ENCODE measurements around the gene LHB. TPM values are rescaled to one million over a fixed set of nuclear protein-coding genes. Genes with fewer than 3 reads are reported as not detected.
"Not testable (repeated sequence)": the region's sequence is repeated elsewhere in the genome, so short reads cannot be mapped to it uniquely, and the experiment has no call there.

LHB gene
- total RNA-seq, 2 experiments from 2014 or later = not detected

DNA sequence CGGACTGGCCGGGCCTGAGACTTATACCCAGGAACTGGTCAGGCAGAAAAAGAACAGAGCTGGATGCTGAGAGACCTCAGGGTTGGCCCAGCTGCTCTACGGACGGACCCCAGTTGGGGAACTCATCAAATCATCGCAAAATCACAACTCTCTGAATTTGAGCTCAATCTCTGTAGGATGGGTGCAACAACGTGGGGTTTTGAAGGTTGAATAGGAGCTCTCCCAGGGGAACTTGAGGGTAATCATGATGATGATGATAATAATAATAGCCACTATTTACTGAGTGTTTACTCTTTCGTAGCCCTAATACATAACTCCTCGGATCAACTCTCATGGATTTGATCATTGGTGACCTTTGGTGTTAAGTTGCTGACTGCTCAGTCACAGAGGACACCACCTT, 13.4 kb upstream of the LHB start:
- intact Hi-C loops (cut with micrococcal nuclease); H3K27me3 Mint-ChIP-seq (ENCODE audit: low read depth); H3K36me3 Mint-ChIP-seq (ENCODE audit: low read depth); H3K4me3 Mint-ChIP-seq; H3K9me3 Mint-ChIP-seq; H3K4me1 Mint-ChIP-seq (ENCODE audit: low read depth); CTCF ChIA-PET; H3K27ac Mint-ChIP-seq; DNase-seq: not testable (repeated sequence)

DNA sequence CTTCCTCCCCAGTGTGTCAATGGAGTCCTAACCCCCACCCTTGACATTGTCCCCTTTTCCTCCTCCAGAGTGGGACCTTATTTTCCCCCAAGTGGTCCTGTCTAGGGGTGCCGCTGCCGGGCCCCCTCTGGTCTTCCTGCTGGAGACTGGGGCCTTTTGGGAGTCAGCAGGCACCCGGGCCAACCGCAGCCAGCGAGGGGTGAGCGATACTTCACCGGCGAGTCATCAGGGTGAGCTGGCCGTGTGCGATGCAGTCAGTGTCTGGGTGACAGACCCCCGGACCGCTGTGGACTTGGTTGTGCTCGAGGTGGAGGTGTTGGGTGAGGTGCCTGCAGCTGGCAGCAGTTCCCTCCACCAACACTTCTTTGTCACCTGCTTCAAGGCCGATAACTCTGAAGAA, 12.9 kb upstream of the LHB start:
- DNase-seq; H3K27ac Mint-ChIP-seq; intact Hi-C loops (cut with micrococcal nuclease); H3K9me3 Mint-ChIP-seq; H3K36me3 Mint-ChIP-seq (ENCODE audit: low read depth); CTCF ChIA-PET; H3K27me3 Mint-ChIP-seq (ENCODE audit: low read depth); H3K4me3 Mint-ChIP-seq; H3K4me1 Mint-ChIP-seq (ENCODE audit: low read depth): not testable (repeated sequence)

DNA sequence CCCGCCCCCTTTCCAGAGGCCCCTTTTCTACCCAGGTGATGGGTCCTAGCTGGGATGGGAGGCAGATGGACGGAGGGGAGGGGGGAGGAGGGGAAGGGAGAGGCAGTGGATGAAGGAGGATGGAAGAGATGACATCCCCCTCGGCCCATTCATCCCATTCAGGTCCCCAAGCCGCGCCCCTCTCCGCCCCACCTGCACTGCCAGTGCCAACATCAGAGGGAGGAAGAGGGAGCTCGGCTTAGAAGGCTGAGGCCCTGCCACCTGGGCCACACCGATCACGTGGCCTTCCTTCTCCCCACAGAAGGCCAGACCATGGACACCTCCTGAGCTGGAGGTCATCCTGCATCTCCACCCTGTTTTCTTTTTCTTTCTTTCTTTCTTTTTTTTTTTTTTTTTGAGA, 11.8 kb upstream of the LHB start:
- H3K9me3 Mint-ChIP-seq; H3K4me1 Mint-ChIP-seq (ENCODE audit: low read depth); H3K27me3 Mint-ChIP-seq (ENCODE audit: low read depth); H3K27ac Mint-ChIP-seq; DNase-seq; CTCF ChIA-PET; H3K4me3 Mint-ChIP-seq; intact Hi-C loops (cut with micrococcal nuclease); H3K36me3 Mint-ChIP-seq (ENCODE audit: low read depth): not testable (repeated sequence)

DNA sequence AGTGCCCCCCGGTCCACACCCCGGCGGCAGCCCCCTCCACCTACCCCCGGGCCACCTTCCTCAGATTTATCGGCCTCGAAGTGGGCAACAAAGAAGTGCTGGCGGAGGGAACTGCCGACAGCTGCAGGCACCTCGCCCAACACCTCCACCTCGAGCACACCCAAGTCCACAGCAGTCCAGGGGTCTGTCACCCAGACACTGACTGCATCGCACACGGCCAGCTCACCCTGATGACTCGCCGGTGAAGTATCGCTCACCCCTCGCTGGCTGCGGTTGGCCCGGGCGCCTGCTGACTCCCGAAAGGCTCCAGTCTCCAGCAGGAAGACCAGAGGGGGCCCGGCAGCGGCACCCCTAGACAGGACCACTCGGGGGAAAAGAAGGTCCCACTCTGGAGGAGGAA, 8.7 kb upstream of the LHB start:
- H3K4me1 Mint-ChIP-seq (ENCODE audit: low read depth); intact Hi-C loops (cut with micrococcal nuclease); H3K27ac Mint-ChIP-seq; H3K27me3 Mint-ChIP-seq (ENCODE audit: low read depth); H3K9me3 Mint-ChIP-seq; H3K36me3 Mint-ChIP-seq (ENCODE audit: low read depth); H3K4me3 Mint-ChIP-seq; DNase-seq; CTCF ChIA-PET: not testable (repeated sequence)

DNA sequence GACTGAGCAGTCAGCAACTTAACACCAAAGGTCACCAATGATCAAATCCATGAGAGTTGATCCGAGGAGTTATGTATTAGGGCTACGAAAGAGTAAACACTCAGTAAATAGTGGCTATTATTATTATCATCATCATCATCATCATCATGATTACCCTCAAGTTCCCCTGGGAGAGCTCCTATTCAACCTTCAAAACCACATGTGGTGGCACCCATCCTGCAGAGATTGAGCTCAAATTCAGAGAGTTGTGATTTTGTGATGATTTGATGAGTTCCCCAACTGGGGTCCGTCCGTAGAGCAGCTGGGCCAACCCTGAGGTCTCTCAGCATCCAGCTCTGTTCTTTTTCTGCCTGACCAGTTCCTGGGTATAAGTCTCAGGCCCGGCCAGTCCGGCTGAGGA, 8.2 kb upstream of the LHB start:
- intact Hi-C loops (cut with micrococcal nuclease) = not testable (repeated sequence)

DNA sequence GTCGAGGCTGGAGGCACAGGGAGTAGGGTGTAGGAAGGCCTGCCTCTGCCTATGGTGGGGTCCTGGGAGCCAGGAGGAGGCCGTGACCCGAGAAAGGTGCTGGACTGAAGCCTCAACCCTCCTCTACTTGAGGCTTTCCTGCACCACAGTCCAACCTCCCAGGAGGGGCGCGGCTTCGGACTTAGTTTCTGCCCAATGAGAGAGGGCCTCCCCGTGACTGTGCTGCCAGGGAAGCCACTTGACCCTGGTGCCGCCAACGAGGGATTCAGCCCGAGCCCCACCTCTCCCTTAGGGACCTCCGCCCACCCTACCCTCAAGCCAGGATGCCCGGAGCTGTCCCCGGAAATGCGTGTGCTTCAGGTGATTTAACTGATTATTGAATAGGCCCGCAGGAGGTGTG, 7.3 kb upstream of the LHB start, which contains the start of gene CGB3:
TSS of gene CGB3 (minus strand) at position 101 of the 400 bp plus-strand sequence. CDS start 362 bp downstream, outside the sequence.
- H3K36me3 Mint-ChIP-seq (ENCODE audit: low read depth); H3K27ac Mint-ChIP-seq; DNase-seq; intact Hi-C loops (cut with micrococcal nuclease); H3K9me3 Mint-ChIP-seq; H3K27me3 Mint-ChIP-seq (ENCODE audit: low read depth); H3K4me3 Mint-ChIP-seq; CTCF ChIA-PET: not testable (repeated sequence)
- H3K4me1 Mint-ChIP-seq (ENCODE audit: low read depth) = peaks cover 11% of the 10 kb centered on the region

More for the DNA sequence above, 8.2 kb upstream of the LHB start:
- H3K4me3 Mint-ChIP-seq; H3K27me3 Mint-ChIP-seq (ENCODE audit: low read depth); H3K9me3 Mint-ChIP-seq; H3K36me3 Mint-ChIP-seq (ENCODE audit: low read depth); H3K4me1 Mint-ChIP-seq (ENCODE audit: low read depth); DNase-seq; CTCF ChIA-PET; H3K27ac Mint-ChIP-seq: not testable (repeated sequence)

DNA sequence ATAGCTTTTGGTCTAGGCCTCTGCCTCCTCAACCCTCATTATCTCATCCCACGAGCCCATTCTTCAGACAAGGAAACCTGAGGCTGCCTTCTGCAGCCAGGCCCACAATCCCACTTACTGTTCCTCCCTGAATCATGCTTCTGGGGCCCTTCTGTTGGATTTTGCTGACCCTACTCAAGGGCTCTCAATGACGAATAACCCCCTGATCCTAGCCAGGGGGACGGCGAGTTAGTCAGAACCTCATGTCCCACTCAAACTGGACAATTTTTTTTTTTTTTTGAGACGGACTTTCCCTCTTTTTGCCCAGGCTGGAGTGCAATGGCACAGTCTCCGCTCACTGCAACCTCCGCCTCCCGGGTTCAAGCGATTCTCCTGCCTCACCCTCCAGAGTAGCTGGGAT, 5.2 kb upstream of the LHB start:
- CTCF ChIA-PET = interaction anchor here (0.6 to 0.7 kb wide), 3 partner anchors 22 to 91 kb away, joined by 3 to 4 read pairs (median 4); no protein-coding TSS in a partner anchor
- H3K27me3 Mint-ChIP-seq (ENCODE audit: low read depth) = peaks cover 8% of the 10 kb centered on the region
- H3K27ac Mint-ChIP-seq = no peak overlapping the region
- peaks cover 25% of the 10 kb centered on the region for H3K4me1 Mint-ChIP-seq (ENCODE audit: low read depth)
- no peaks in the 10 kb centered on the region for H3K36me3 Mint-ChIP-seq (ENCODE audit: low read depth)
- DNase-seq = no peak
- no peak overlapping the region for H3K4me3 Mint-ChIP-seq
- intact Hi-C loops (cut with micrococcal nuclease) = no loop called here
- no peaks in the 10 kb centered on the region for H3K9me3 Mint-ChIP-seq

DNA sequence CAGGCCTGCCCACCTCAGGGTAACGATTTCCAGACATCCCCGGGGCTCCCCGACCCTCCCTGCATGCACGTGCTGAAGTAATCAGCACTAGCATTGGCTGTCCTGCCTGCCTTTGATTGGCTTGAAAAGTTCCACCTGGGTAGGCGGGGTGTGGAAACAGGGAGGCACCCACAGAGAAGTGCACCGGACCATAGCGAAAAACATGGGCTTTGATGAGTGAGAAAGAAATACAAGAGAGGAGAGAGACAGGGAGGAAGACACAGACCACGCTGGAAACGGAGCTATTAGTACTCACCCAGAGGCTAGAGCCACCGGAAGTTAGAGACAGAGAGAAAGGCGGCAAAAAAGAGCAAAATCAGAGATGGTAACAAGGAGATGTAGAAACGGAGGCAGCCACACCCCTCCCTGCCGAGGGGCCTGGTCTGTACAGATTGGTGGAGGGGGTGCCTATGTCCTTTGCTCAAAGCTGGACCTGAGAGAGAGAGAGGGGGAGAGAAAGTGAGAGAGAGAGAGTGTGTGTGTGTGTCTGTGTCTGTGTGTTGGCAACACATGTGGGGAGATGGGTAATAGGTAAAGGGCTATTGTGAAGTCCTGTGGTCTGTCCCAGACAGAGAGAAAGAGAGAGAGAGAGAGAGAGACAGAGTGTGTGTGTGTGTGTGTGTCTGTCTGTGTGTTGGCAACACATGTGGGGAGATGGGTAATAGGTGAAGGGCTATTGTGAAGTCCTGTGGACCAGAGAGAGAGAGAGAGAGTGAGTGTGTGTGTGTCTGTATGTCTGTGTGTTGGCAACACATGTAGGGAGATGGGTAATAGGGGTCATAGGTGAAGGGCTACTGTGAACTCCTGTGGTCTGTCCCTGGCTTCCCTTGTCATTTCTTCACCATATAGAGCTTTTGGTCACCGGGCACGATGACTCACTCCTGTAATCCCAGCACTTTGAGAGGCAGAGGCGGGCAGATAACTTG, 4.3 kb upstream of the LHB start:
- Mint-ChIP-seq H3K27me3 (ENCODE audit: low read depth) (peaks cover 8% of the 10 kb centered on the region), H3K36me3 (ENCODE audit: low read depth) (no peaks in the 10 kb centered on the region), H3K9me3 (no peaks in the 10 kb centered on the region), H3K4me1 (ENCODE audit: low read depth) (peaks cover 27% of the 10 kb centered on the region), H3K27ac (no peak overlapping the region), H3K4me3 (no peak overlapping the region)
- no peak for DNase-seq
- intact Hi-C loops (cut with micrococcal nuclease) = no loop called here
- CTCF ChIA-PET = interaction anchor here (0.6 to 4.8 kb wide), 2 partner anchors 28 to 92 kb away, joined by 4 to 22 read pairs; partner anchors contain the start of genes GYS1 and RUVBL2

DNA sequence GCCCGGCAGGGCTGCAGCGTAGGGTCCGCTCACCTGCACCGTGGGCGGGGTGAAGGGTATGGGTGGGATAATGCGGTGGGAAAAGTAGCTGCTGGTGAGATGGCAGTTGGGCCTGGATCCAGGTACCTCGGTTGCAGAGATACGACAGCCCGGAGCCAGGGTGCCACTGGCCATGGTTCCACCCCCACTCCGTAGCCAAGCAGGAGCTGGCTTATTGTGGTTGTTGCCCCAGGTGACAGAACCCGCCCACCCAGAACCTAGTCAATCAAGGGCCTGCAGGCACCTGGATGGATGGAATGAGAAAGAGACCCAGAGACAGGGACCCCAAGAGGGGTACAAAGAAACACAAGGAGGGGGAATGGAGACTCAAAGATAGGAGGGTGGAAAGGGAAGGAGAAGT, 3.5 kb upstream of the LHB start:
- peaks cover 8% of the 10 kb centered on the region for H3K27me3 Mint-ChIP-seq (ENCODE audit: low read depth)
- intact Hi-C loops (cut with micrococcal nuclease) = no loop called here
- H3K4me1 Mint-ChIP-seq (ENCODE audit: low read depth) = peaks cover 27% of the 10 kb centered on the region
- H3K4me3 Mint-ChIP-seq = no peak overlapping the region
- H3K36me3 Mint-ChIP-seq (ENCODE audit: low read depth) = peaks cover 3% of the 10 kb centered on the region
- H3K27ac Mint-ChIP-seq = no peak overlapping the region
- H3K9me3 Mint-ChIP-seq = no peaks in the 10 kb centered on the region
- no peak for DNase-seq
- CTCF ChIA-PET = interaction anchor here (1.4 to 4.8 kb wide), 2 partner anchors 14 to 27 kb away, joined by 4 to 22 read pairs; partner anchors contain the start of genes GYS1 and RUVBL2

DNA sequence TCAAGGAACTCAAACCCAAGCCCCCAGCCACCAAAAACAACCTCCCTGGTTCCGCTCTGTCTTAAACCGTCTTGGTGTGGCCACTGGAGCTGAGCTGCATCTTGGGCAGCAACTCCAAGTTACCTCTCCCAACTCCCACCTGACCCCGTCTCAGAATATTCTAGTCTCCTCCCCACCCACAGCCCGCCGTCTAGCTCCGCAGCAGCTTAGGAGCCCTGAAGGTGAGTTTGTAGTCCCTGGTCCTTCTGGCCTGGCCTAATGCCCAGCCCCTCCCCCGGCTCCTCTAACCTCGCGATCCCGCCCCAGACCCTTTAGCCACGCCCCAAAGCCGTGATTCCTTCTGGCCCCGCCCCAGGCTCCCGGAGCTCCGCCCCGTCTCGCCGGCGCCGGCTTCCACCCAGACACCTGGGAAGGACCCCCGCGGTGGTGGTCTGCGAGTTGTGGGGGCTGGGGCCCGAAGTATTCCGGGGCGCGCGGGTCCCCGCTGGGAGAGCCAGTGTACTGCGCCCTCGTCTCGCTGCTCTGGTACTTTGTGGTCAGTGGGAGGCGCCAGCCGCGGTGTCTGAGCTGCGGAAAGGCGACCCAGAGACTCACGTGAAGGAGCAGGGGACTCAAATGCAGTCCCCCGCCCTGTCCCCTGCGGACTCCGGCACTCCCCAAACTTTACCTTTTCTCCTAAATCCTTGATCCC, 2.5 kb upstream of the LHB start:
- Mint-ChIP-seq H3K27ac (no peak overlapping the region), H3K9me3 (no peaks in the 10 kb centered on the region), H3K4me1 (ENCODE audit: low read depth) (peaks cover 27% of the 10 kb centered on the region), H3K4me3 (peak overlapping the region; percentile 74), H3K36me3 (ENCODE audit: low read depth) (peaks cover 3% of the 10 kb centered on the region), H3K27me3 (ENCODE audit: low read depth) (peaks cover 8% of the 10 kb centered on the region)
- intact Hi-C loops (cut with micrococcal nuclease) = loop anchor here (2.0 kb wide), 1 partner anchor 27 kb away; the partner anchor contains the start of genes GYS1 and RUVBL2
- peak; percentile 68 for DNase-seq
- CTCF ChIA-PET = interaction anchor here (0.8 to 4.8 kb wide), 4 partner anchors 15 to 26 kb away, joined by 3 to 22 read pairs (median 6); partner anchors contain the start of genes GYS1 and RUVBL2

DNA sequence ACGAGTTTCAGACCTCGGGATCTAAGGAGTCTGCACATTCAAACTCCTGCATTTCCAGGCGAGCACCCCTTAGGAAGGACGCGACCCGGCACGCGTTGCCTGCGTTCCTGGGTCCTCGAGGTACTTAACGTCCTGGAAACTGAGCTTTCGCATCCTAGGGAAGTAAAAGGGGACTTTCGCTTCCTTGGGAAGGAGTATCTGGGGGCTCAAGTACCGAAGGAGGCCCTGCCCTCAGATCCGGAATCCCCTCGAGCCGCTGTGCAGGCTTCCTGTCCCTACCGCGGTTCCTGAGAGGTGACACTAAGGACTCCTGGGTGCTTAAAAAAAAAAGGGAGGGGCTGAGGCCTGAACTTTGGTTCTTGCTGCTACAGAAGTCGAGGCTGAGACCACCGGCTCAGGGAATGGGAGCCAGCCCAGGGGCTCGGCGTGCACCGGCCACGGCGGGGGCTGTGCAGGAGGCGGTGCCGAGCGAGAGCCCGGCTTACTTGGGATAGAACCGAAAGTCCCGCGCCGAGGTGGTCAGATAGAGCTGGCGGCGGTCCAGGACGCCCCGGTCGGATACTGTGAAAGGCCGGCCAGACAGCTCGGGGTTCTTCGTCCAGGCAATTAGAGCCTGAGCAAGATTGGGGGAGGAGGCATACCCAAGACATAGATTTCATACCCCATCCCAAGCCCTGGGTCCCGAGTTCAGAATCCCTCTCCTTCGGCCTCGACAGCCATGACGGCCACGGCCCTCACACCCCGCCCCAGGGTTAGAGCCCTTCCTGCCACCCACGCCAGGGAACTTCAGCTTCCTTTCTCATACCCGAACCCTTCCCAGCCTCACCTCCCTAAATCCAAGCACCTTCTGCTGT, 1.7 kb upstream of the LHB start:
- CTCF ChIA-PET = interaction anchor here (0.6 to 4.8 kb wide), 6 partner anchors 13 to 204 kb away, joined by 3 to 22 read pairs (median 3); partner anchors contain the start of genes CGB2, GYS1 and RUVBL2
- Mint-ChIP-seq H3K4me1 (ENCODE audit: low read depth) (peaks cover 27% of the 10 kb centered on the region), H3K4me3 (peak overlapping the region; percentile 74)
- H3K27me3 Mint-ChIP-seq (ENCODE audit: low read depth); H3K27ac Mint-ChIP-seq; H3K9me3 Mint-ChIP-seq; H3K36me3 Mint-ChIP-seq (ENCODE audit: low read depth): not testable (repeated sequence)
- intact Hi-C loops (cut with micrococcal nuclease) = loop anchor here (2.0 kb wide), 1 partner anchor 26 kb away; the partner anchor contains the start of genes GYS1 and RUVBL2
- peak; percentile 29 for DNase-seq

Measured in activated naive CD4-positive, alpha-beta T cell treated with anti-CD3 and anti-CD28 coated beads for 36 hours (primary cell).